K562 (cell line): ENCODE data around the gene PNP. TPM values are rescaled to one million over a fixed set of nuclear protein-coding genes. Genes with fewer than 3 reads are reported as not detected.
A peak's percentile ranks its signal among the peaks of the same experiment; 100 is the strongest.

Source experiments
- HCFC1 ChIP-seq: IDR thresholded peaks from 2 replicates; pipeline ENCODE4 v1.6.1; 2012; ENCODE audit warnings: low read depth, low read length, improper control_type of control experiment
- HIVEP1 ChIP-seq: fragments of 250-450 bp; sonication (Bioruptor Pico); IDR thresholded peaks from 2 replicates; pipeline ENCODE4 v1.4.0; 2020; ENCODE audit warnings: mild to moderate bottlenecking
- MEF2A ChIP-seq: IDR thresholded peaks from 2 replicates; pipeline ENCODE4 v1.6.1; 2011; ENCODE audit warnings: low read depth, mild to moderate bottlenecking, low read length, moderate library complexity; ENCODE audit not compliant: control insufficient read depth
- NEUROD1 ChIP-seq: fragments of 150-350 bp; IDR thresholded peaks from 2 replicates; pipeline ENCODE4 v1.6.1; 2014; ENCODE audit warnings: borderline replicate concordance, low read length, low read depth; ENCODE audit not compliant: partially characterized antibody
- NR2C1 ChIP-seq, 2 experiments: fragments of 450-650 bp; IDR thresholded peaks; 2 replicates each; pipeline ENCODE4 v1.6.1; 2017; ENCODE audit warnings: mild to moderate bottlenecking in 2 of 2, antibody characterized with exemption in 1 of 2, inconsistent platforms in 1 of 2, missing compliant biosample characterization in 1 of 2, missing genetic modification characterization in 1 of 2
- PPARD ChIP-seq: fragments of 250-450 bp; sonication (Bioruptor Pico); IDR thresholded peaks from 2 replicates; pipeline ENCODE4 v1.8.0; 2022; ENCODE audit warnings: inconsistent platforms, mild to moderate bottlenecking, moderate library complexity
- RBFOX2 ChIP-seq: fragments of 200-400 bp; formaldehyde crosslinking; IDR thresholded peaks from 2 replicates; pipeline ENCODE4 v1.6.1; 2017; ENCODE audit warnings: low read depth, mild to moderate bottlenecking, low read length, moderate library complexity
- RNF2 ChIP-seq: sonication (generic); IDR thresholded peaks from 2 replicates; pipeline ENCODE4 v1.6.1; 2016
- TAF15 ChIP-seq: fragments of 200-400 bp; formaldehyde crosslinking; IDR thresholded peaks from 2 replicates; pipeline ENCODE4 v1.6.1; 2017; ENCODE audit warnings: mild to moderate bottlenecking, low read depth, low read length, moderate library complexity
- YY1 ChIP-seq, 3 experiments: IDR thresholded peaks; 2 replicates each; pipeline ENCODE4 v1.6.1; 2011; ENCODE audit warnings: low read length in 2 of 3, mild to moderate bottlenecking in 2 of 3, moderate library complexity in 2 of 3, borderline replicate concordance in 1 of 3, control low read depth in 1 of 3, low read depth in 1 of 3; ENCODE audit not compliant: insufficient read depth in 3 of 3, insufficient replicate concordance in 2 of 3, control insufficient read depth in 1 of 3, insufficient read length in 1 of 3; ENCODE audit errors: extremely low read depth in 1 of 3
- ZNF274 ChIP-seq: IDR thresholded peaks from 2 replicates; pipeline ENCODE4 v1.6.1; 2011; ENCODE audit warnings: low read depth, mild to moderate bottlenecking, low read length, moderate library complexity, borderline replicate concordance
- ZNF311 ChIP-seq: fragments of 250-450 bp; sonication (Bioruptor Pico); IDR thresholded peaks from 2 replicates; pipeline ENCODE4 v1.4.0; 2020; ENCODE audit warnings: mild to moderate bottlenecking, moderate library complexity
- polyA plus RNA-seq, 8 experiments: library from polyadenylated mRNA; depleted of rRNA in 4 of 8; stranded (reverse) in 5 of 8; unstranded in 3 of 8; fragments of >200 nt; fragmentation: Nextera tagmentation in 2 of 8; fragmentation: Illumina TruSeq in 1 of 8; extraction: Ambion mirVana in 2 of 8; extraction: Trizol in 1 of 8; gene quantifications; 2 replicates each; pipeline versions ENCODE4 v1.2.1 to v1.2.3, GENCODE V29; 2011 to 2014; ENCODE audit warnings: inconsistent platforms in 1 of 8, missing spikeins in 1 of 8
- total RNA-seq, 7 experiments: library from RNA; depleted of rRNA in 6 of 7; stranded (reverse); fragments of >200 nt in 6 of 7; fragmentation: Illumina TruSeq in 2 of 7; extraction: Trizol in 2 of 7; gene quantifications; 2 replicates each; pipeline versions ENCODE4 v1.2.1 to v1.2.3, GENCODE V29; 2011 to 2021; ENCODE audit warnings: low replicate concordance in 1 of 7
- TF ChIP-seq, protein P1 (sequence below): fragments of 250-450 bp; sonication (Bioruptor Pico); IDR thresholded peaks from 2 replicates; pipeline ENCODE4 v1.4.0; 2020; ENCODE audit warnings: mild to moderate bottlenecking, moderate library complexity
- TF ChIP-seq, protein P2 (sequence below), 2 experiments: IDR thresholded peaks in 1 of 2; conservative IDR thresholded peaks in 1 of 2; 2 replicates each; pipeline ENCODE4 v1.6.1; 2016; ENCODE audit warnings: low read depth in 2 of 2, mild to moderate bottlenecking in 1 of 2, missing compliant biosample characterization in 1 of 2, missing genetic modification characterization in 1 of 2, moderate library complexity in 1 of 2
- TF ChIP-seq, protein P3 (sequence below), 2 experiments: fragments of 450-650 bp in 1 of 2; sonication (generic) in 1 of 2; formaldehyde crosslinking; conservative IDR thresholded peaks; 2 replicates each; pipeline versions ENCODE4 v1.4.0 to v1.8.1; 2020 to 2022; ENCODE audit warnings: mild to moderate bottlenecking in 1 of 2, missing genetic modification reagents in 1 of 2
- TF ChIP-seq, protein P4 (sequence below): fragments of 450-650 bp; IDR thresholded peaks from 2 replicates; pipeline ENCODE4 v1.6.1; 2017; ENCODE audit warnings: antibody characterized with exemption

Gene PNP
- total and polyA plus RNA-seq, 9 of the 15 experiments (the other 6 are each of a cell fraction or from before 2014, with no cell fraction given): 92.5 to 288 (median 137) TPM

DNA sequence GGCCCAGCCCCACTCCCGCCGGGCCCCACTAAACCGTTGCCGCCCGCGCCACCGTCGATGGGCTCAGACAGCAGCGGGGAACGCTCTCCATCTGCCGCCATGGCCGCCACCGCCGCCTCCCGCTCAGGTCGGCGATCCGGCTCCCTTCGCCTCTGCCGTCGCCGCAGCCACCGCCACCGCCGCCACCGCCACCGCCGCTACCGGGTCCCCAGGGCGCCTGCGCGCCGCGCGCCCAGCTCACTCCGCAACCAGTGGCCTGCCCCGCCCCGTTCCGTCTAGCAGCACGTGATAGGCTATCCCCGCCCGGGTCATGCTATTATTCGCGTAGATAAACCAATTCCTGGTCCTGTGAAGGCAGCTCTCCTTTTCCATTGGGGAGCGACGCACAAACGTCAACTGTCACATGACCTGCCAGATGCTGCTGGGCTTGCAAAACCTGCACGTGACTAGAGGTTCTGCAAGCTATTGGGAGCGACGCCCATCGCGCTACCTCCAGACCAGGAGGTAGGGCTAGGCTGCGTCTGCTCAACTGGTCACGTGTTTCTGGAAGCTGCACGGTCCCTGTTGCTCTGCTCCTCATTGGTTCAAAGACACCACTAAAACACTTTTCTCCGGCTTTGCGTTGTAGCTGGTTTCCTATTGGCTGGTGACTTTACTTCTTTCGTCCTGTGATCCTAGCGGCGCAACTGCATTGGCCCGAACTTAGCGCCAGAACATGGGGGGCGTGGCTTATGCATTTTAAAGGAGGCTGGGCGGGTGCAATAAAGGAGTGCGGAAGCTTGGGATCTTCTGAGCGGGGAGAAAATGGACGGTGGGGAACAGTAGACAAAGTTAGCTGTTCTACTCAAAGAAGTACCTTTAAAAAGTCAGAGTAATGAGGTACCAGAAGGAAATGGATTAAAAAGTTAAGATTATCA lies 7.7 kb upstream of the PNP start, which contains the start of gene PIP4P1 (continued):
- peak in 2 of 3 experiments; percentile 17 to 83 for TF ChIP-seq YY1 (IDR thresholded peaks at IDR 0.05; ENCODE audit: borderline replicate concordance in 1 of 3, control insufficient read depth in 1 of 3, extremely low read depth in 1 of 3, insufficient read depth in 3 of 3, insufficient read length in 1 of 3, insufficient replicate concordance in 2 of 3, low read depth in 1 of 3, low read length in 2 of 3)
- TF ChIP-seq, protein P1, sequence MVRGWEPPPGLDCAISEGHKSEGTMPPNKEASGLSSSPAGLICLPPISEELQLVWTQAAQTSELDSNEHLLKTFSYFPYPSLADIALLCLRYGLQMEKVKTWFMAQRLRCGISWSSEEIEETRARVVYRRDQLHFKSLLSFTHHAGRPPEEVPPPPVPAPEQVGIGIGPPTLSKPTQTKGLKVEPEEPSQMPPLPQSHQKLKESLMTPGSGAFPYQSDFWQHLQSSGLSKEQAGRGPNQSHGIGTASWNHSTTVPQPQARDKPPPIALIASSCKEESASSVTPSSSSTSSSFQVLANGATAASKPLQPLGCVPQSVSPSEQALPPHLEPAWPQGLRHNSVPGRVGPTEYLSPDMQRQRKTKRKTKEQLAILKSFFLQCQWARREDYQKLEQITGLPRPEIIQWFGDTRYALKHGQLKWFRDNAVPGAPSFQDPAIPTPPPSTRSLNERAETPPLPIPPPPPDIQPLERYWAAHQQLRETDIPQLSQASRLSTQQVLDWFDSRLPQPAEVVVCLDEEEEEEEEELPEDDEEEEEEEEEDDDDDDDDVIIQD (CRISPR knock-in tag): no peak
- TF ChIP-seq, protein P2, sequence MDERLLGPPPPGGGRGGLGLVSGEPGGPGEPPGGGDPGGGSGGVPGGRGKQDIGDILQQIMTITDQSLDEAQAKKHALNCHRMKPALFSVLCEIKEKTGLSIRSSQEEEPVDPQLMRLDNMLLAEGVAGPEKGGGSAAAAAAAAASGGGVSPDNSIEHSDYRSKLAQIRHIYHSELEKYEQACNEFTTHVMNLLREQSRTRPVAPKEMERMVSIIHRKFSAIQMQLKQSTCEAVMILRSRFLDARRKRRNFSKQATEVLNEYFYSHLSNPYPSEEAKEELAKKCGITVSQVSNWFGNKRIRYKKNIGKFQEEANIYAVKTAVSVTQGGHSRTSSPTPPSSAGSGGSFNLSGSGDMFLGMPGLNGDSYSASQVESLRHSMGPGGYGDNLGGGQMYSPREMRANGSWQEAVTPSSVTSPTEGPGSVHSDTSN (CRISPR knock-in tag; IDR thresholded peaks at IDR 0.05; ENCODE audit: low read depth): no peak
- TF ChIP-seq, protein P2 (tag; conservative IDR thresholded peaks at IDR 0.05; ENCODE audit: low read depth): no peak
- TF ChIP-seq NEUROD1: peak; percentile 54
- TF ChIP-seq TAF15: no peak
- TF ChIP-seq MEF2A: no peak
- no peak for TF ChIP-seq ZNF311 (CRISPR knock-in tag)
- peak; percentile 69 for TF ChIP-seq RNF2
- TF ChIP-seq, protein P3, sequence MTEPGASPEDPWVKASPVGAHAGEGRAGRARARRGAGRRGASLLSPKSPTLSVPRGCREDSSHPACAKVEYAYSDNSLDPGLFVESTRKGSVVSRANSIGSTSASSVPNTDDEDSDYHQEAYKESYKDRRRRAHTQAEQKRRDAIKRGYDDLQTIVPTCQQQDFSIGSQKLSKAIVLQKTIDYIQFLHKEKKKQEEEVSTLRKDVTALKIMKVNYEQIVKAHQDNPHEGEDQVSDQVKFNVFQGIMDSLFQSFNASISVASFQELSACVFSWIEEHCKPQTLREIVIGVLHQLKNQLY (CRISPR knock-in tag; conservative IDR thresholded peaks at IDR 0.05): no peak
- peak; percentile 31; the same call in 1 of the 2 replicates for TF ChIP-seq HCFC1
- no peak for TF ChIP-seq ZNF274
- 0 out of 2 replicates have a peak, but pooled peaks have one; percentile 40 for TF ChIP-seq HIVEP1 (CRISPR knock-in tag)
- peak; percentile 77 for TF ChIP-seq RBFOX2
- TF ChIP-seq PPARD (CRISPR knock-in tag): no peak
- TF ChIP-seq, protein P4, sequence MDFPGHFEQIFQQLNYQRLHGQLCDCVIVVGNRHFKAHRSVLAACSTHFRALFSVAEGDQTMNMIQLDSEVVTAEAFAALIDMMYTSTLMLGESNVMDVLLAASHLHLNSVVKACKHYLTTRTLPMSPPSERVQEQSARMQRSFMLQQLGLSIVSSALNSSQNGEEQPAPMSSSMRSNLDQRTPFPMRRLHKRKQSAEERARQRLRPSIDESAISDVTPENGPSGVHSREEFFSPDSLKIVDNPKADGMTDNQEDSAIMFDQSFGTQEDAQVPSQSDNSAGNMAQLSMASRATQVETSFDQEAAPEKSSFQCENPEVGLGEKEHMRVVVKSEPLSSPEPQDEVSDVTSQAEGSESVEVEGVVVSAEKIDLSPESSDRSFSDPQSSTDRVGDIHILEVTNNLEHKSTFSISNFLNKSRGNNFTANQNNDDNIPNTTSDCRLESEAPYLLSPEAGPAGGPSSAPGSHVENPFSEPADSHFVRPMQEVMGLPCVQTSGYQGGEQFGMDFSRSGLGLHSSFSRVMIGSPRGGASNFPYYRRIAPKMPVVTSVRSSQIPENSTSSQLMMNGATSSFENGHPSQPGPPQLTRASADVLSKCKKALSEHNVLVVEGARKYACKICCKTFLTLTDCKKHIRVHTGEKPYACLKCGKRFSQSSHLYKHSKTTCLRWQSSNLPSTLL: peak; percentile 80; the same call in 1 of the 2 replicates
- TF ChIP-seq NR2C1 (IDR thresholded peaks at IDR 0.05): peak; percentile 71; the same call in 1 of the 2 replicates
- TF ChIP-seq NR2C1 (tag; IDR thresholded peaks at IDR 0.05): no peak
